HEK293T (cell line): ENCODE results near the gene CDCA3.

Experiments used
- FOXA1 ChIP-seq: fragments of 450-650 bp; IDR thresholded peaks from 2 replicates; pipeline ENCODE4 v1.6.1; 2016; ENCODE audit warnings: mild to moderate bottlenecking
- FOXK2 ChIP-seq: fragments of 450-650 bp; IDR thresholded peaks from 2 replicates; pipeline ENCODE4 v1.6.1; 2016; ENCODE audit warnings: mild to moderate bottlenecking
- L3MBTL2 ChIP-seq: fragments of 450-650 bp; conservative IDR thresholded peaks from 2 replicates; pipeline ENCODE4 v1.6.1; 2016; ENCODE audit warnings: mild to moderate bottlenecking
- LEF1 ChIP-seq: fragments of 450-650 bp; IDR thresholded peaks from 2 replicates; pipeline ENCODE4 v1.6.1; 2017; ENCODE audit warnings: mild to moderate bottlenecking, borderline replicate concordance
- NFRKB ChIP-seq: fragments of 450-650 bp; IDR thresholded peaks from 2 replicates; pipeline ENCODE4 v1.6.1; 2016; ENCODE audit warnings: mild to moderate bottlenecking, moderate library complexity
- SP1 ChIP-seq: fragments of 450-650 bp; IDR thresholded peaks from 2 replicates; pipeline ENCODE4 v1.6.1; 2017

DNA sequence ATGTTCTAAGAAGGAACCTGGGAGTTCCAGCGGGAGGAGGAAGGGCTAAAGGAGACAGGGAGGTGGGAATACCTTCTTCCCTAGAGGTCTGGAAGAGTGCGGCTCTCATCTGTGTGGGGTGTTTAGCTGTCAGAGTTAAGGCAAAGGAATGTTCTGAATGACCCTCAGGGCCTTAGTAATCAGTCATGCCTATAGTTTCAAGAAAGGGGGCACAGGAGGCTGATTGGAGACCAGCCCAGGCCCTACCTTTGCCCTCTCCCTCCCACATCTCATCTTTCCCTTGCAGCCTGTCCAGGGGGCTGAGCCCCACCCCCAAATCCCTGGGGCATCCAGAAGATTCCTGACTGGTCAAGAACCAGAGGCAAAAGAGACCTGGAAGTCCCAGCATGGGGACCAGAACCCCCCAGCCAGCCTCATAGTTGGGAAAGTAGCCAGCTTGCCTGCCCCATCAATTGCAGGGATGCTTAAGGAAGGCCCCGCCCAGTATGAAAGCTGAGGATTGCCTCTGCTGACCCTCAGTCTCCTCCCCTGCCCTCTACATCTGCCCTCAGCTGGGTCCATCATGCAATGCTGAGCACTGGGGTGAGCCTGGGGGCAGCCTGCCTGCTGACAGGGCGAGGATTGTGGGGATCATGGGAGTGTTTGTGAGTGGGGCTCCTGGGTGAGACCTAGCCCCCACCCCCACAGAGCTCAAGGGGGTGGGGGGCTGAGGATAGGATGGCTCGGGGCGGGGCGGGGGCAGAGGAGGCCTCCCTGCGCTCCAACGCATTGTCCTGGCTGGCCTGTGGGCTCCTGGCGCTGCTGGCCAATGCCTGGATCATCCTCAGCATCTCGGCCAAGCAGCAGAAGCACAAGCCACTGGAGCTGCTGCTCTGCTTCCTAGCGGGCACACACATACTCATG lies 27.7 kb downstream of the CDCA3 start:
- no peak for TF ChIP-seq FOXK2
- TF ChIP-seq FOXA1, result no peak
- no peak for TF ChIP-seq SP1
- TF ChIP-seq LEF1, result no peak
- no peak for TF ChIP-seq L3MBTL2
- no peak for TF ChIP-seq NFRKB
